ENCODE data around the gene MEIKIN. TPM values are rescaled to one million over a fixed set of nuclear protein-coding genes. Genes with fewer than 3 reads are reported as not detected.

Gene MEIKIN
- total and polyA plus RNA-seq, 2 donors (not counting 3 experiments of a cell fraction or from before 2014, with no cell fraction given): not detected

DNA sequence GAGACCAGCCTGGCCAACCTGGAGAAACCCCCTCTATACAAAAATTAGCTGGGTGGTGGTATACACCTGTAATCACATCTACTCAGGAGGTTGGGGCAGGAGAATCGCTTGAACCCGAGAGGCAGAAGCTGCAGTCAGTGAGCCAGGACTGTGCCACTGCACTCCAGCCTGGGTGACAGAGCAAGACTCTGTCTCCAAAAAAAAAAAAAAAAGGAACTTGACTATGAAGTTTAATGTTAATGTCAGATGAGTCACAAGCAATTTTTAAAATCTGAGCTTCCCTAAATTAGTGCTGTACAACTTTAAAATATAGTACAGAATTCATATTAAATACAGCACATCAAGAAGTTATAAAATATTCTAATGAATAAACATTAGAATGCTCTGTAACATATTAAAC is 1.5 kb downstream of the MEIKIN start:
- Histone ChIP-seq H3K27me3 (ENCODE audit: control insufficient read depth in 2 of 2, insufficient read depth in 2 of 2, low read length in 2 of 2) (peaks cover 0 to 7% of the 10 kb centered on the region in 2 experiments), H3K9me1 (replicated peaks; ENCODE audit: control insufficient read depth, extremely low read depth, insufficient read depth, low read length) (no peaks in the 10 kb centered on the region), H3K27ac (ENCODE audit: insufficient read depth, low read depth, low read length) (no peak overlapping the region), H2AFZ (ENCODE audit: low read depth, low read length) (no peak overlapping the region), H4K20me1 (replicated peaks; ENCODE audit: control insufficient read depth, extremely low read depth, insufficient read depth, low read length) (no peaks in the 10 kb centered on the region), H3K36me3 (ENCODE audit: control insufficient read depth in 2 of 2, extremely low read depth in 1 of 2, insufficient read depth in 2 of 2, low read length in 2 of 2) (no peaks in the 10 kb centered on the region), H3K79me2 (ENCODE audit: control insufficient read depth, insufficient read depth, low read length) (no peaks in the 10 kb centered on the region), H3K4me2 (ENCODE audit: insufficient read depth, low read length) (no peak overlapping the region), H3K4me1 (ENCODE audit: control insufficient read depth, extremely low read depth, insufficient read depth, low read length) (no peaks in the 10 kb centered on the region), H3K4me3 (replicated peaks in 1 of 3; ENCODE audit: insufficient read depth in 1 of 3, low read depth in 1 of 3, low read length in 3 of 3) (no peak overlapping the region), H3K9ac (replicated peaks; ENCODE audit: extremely low read depth, insufficient read depth, low read length) (no peak overlapping the region), H3K9me3 (replicated peaks; ENCODE audit: control insufficient read depth, insufficient read depth, low read length) (no peaks in the 10 kb centered on the region)
- dilution Hi-C loops (cut with MboI; ENCODE audit: extremely low pct_ligation_motif_present, low sequenced_read_pairs) (no loop called here), intact Hi-C loops (cut with micrococcal nuclease) (no loop called here)
- ChIA-PET POLR2A (no interaction called here), CTCF (no interaction called here)
- FAIRE-seq (no peak), DNase-seq (ENCODE audit: low read depth, low spot score) (no peak)
- TF ChIP-seq, protein P1, sequence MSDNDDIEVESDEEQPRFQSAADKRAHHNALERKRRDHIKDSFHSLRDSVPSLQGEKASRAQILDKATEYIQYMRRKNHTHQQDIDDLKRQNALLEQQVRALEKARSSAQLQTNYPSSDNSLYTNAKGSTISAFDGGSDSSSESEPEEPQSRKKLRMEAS (IDR thresholded peaks at IDR 0.05; ENCODE audit: insufficient read depth, insufficient read length): no peak
- TF ChIP-seq JUN (IDR thresholded peaks at IDR 0.05; ENCODE audit: borderline replicate concordance, insufficient read depth, insufficient read length, low read depth) (no peak), POLR2A (IDR thresholded peaks at IDR 0.05; ENCODE audit: low read depth, low read length) (no peak), MYC (IDR thresholded peaks at IDR 0.05; ENCODE audit: low read depth, low read length) (no peak), FOS (IDR thresholded peaks at IDR 0.05; ENCODE audit: borderline replicate concordance, insufficient read depth, low read length) (no peak)
- no TSS peak for BruUV-seq (replicated peaks)

DNA sequence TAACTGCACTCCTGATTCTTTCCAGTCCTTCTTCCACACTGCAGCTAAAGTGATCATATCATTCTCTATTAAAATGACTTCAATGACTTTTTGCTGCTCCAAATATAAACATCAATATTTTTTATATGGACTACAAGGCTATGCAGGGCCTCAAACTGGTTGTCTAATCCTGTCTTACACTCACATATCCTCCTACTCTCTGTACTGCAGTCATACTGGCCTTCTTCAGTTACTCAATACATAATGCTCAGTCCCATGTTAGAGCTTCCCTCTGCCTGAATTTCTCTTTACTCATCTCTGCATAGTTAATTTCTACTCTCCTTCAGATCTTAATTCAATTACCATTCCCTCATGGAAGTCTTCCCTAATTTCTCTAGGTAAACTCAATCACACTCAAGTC is 3.4 kb downstream of the MEIKIN start:
- intact Hi-C loops (cut with micrococcal nuclease): no loop called here
- no peak overlapping the region for H3K4me2 ChIP-seq (ENCODE audit: insufficient read depth, low read length)
- H4K20me1 ChIP-seq (replicated peaks; ENCODE audit: control insufficient read depth, extremely low read depth, insufficient read depth, low read length): no peaks in the 10 kb centered on the region
- no peak overlapping the region for H3K9ac ChIP-seq (replicated peaks; ENCODE audit: extremely low read depth, insufficient read depth, low read length)
- H3K27me3 ChIP-seq (ENCODE audit: control insufficient read depth in 2 of 2, insufficient read depth in 2 of 2, low read length in 2 of 2): peaks cover 0 to 8% of the 10 kb centered on the region in 2 experiments
- no peaks in the 10 kb centered on the region for H3K36me3 ChIP-seq (ENCODE audit: control insufficient read depth in 2 of 2, extremely low read depth in 1 of 2, insufficient read depth in 2 of 2, low read length in 2 of 2)
- no peak overlapping the region for H3K27ac ChIP-seq (ENCODE audit: insufficient read depth, low read depth, low read length)
- H3K9me1 ChIP-seq (replicated peaks; ENCODE audit: control insufficient read depth, extremely low read depth, insufficient read depth, low read length): no peaks in the 10 kb centered on the region
- H2AFZ ChIP-seq (ENCODE audit: low read depth, low read length): no peak overlapping the region
- CTCF ChIA-PET: no interaction called here
- POLR2A ChIA-PET: no interaction called here
- no peaks in the 10 kb centered on the region for H3K4me1 ChIP-seq (ENCODE audit: control insufficient read depth, extremely low read depth, insufficient read depth, low read length)
- H3K79me2 ChIP-seq (ENCODE audit: control insufficient read depth, insufficient read depth, low read length): no peaks in the 10 kb centered on the region
- H3K9me3 ChIP-seq (replicated peaks; ENCODE audit: control insufficient read depth, insufficient read depth, low read length): no peaks in the 10 kb centered on the region
- dilution Hi-C loops (cut with MboI; ENCODE audit: extremely low pct_ligation_motif_present, low sequenced_read_pairs): no loop called here
- H3K4me3 ChIP-seq (replicated peaks in 1 of 3; ENCODE audit: insufficient read depth in 1 of 3, low read depth in 1 of 3, low read length in 3 of 3): no peak overlapping the region
- no TSS peak for BruUV-seq (replicated peaks)
- no peak for FAIRE-seq
- no peak for TF ChIP-seq JUN (IDR thresholded peaks at IDR 0.05; ENCODE audit: borderline replicate concordance, insufficient read depth, insufficient read length, low read depth)
- no peak for TF ChIP-seq MYC (IDR thresholded peaks at IDR 0.05; ENCODE audit: low read depth, low read length)
- DNase-seq (ENCODE audit: low read depth, low spot score): no peak

Data from endothelial cell of umbilical vein (primary cell).